Osteocyte (in vitro differentiated cells): Measurements from ENCODE around the gene DISC1. TPM values are rescaled to one million over a fixed set of nuclear protein-coding genes. Genes with fewer than 3 reads are reported as not detected.

Experiments
- DNase-seq: peaks from one replicate; pipeline ENCODE4 v3.0.0; 2021; ENCODE audit warnings: mixed read lengths; ENCODE audit not compliant: unreplicated experiment; ENCODE audit errors: extremely low spot score
- H3K27ac Mint-ChIP-seq: one replicate; pipeline ENCODE4 v1.8.0; 2021; ENCODE audit warnings: mild to moderate bottlenecking, mixed read lengths; ENCODE audit not compliant: unreplicated experiment
- H3K27me3 Mint-ChIP-seq: one replicate; pipeline ENCODE4 v1.8.0; 2021; ENCODE audit warnings: mixed read lengths; ENCODE audit not compliant: unreplicated experiment
- H3K36me3 Mint-ChIP-seq: one replicate; pipeline ENCODE4 v1.8.0; 2021; ENCODE audit warnings: mixed read lengths; ENCODE audit not compliant: unreplicated experiment
- H3K4me1 Mint-ChIP-seq: one replicate; pipeline ENCODE4 v1.8.0; 2021; ENCODE audit warnings: mixed read lengths; ENCODE audit not compliant: unreplicated experiment
- H3K4me3 Mint-ChIP-seq: one replicate; pipeline ENCODE4 v1.8.0; 2021; ENCODE audit warnings: mild to moderate bottlenecking, moderate library complexity, mixed read lengths; ENCODE audit not compliant: unreplicated experiment
- H3K9me3 Mint-ChIP-seq: one replicate; pipeline ENCODE4 v1.8.0; 2021; ENCODE audit warnings: mixed read lengths; ENCODE audit not compliant: unreplicated experiment
- total RNA-seq: library from RNA; stranded (reverse); gene quantifications from 2 replicates; pipeline ENCODE4 v1.2.1, GENCODE V29; 2021
- TF ChIP-seq, protein P1 (sequence below): fragments of 200-600 bp; sonication (generic); IDR thresholded peaks from 2 replicates; pipeline ENCODE4 v1.5.0; 2021; ENCODE audit warnings: antibody characterized with exemption, mild to moderate bottlenecking, moderate library complexity

Gene DISC1
- total RNA-seq, 1 donor from 2014 or later, result 15.6 TPM

DNA sequence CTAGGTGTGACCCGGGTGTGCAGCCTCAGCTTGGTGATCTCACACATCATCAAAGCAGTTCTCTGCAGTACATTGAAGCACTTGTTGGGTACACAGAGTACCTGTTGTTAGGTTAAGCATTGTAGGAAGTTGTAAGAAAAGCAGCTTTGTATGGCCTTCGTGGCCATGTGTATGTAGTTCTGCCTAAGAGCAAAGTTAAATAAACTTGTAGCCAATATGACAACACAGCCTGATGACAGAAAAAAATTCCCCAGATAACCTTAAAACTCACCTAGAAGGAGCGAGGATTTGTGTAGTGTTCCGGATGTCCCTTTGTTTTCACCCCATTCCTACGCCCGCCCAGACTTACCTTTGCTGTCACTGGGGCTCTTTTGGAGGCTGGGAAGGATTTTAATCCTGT lies 48.0 kb downstream of the DISC1 start:
- TF ChIP-seq, protein P1, sequence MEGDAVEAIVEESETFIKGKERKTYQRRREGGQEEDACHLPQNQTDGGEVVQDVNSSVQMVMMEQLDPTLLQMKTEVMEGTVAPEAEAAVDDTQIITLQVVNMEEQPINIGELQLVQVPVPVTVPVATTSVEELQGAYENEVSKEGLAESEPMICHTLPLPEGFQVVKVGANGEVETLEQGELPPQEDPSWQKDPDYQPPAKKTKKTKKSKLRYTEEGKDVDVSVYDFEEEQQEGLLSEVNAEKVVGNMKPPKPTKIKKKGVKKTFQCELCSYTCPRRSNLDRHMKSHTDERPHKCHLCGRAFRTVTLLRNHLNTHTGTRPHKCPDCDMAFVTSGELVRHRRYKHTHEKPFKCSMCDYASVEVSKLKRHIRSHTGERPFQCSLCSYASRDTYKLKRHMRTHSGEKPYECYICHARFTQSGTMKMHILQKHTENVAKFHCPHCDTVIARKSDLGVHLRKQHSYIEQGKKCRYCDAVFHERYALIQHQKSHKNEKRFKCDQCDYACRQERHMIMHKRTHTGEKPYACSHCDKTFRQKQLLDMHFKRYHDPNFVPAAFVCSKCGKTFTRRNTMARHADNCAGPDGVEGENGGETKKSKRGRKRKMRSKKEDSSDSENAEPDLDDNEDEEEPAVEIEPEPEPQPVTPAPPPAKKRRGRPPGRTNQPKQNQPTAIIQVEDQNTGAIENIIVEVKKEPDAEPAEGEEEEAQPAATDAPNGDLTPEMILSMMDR, result no peak
- peaks cover 22% of the 10 kb centered on the region for H3K36me3 Mint-ChIP-seq
- no peak overlapping the region for H3K4me3 Mint-ChIP-seq
- DNase-seq, result no peak
- peaks cover 13% of the 10 kb centered on the region for H3K9me3 Mint-ChIP-seq
- peaks cover 26% of the 10 kb centered on the region for H3K4me1 Mint-ChIP-seq
- no peaks in the 10 kb centered on the region for H3K27me3 Mint-ChIP-seq
- no peak overlapping the region for H3K27ac Mint-ChIP-seq

DNA sequence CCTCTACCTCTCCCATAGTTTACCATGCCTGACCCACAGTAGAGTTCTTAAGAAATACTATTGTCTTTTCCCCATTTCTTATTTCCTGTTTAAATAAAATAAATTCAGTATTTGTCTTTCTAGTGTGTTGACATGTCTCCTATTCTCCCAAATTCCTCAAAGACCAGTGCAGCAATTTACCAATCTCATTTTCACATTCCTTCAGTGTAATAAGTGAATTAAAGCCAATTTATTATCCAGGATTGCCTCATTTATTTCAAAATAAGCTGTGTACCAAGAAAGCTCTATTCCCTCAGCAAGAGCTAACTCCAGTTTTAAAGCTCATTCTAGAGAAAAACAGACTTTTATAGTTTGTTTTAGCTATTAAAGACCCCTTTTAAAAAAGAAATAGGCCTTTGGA lies 49.9 kb downstream of the DISC1 start:
- Mint-ChIP-seq H3K4me3 (no peak overlapping the region), H3K27me3 (no peaks in the 10 kb centered on the region), H3K27ac (peak overlapping the region; percentile 35), H3K36me3 (peaks cover 11% of the 10 kb centered on the region), H3K9me3 (no peaks in the 10 kb centered on the region), H3K4me1 (peaks cover 27% of the 10 kb centered on the region)
- no peak for DNase-seq
- TF ChIP-seq, protein P1, result no peak

DNA sequence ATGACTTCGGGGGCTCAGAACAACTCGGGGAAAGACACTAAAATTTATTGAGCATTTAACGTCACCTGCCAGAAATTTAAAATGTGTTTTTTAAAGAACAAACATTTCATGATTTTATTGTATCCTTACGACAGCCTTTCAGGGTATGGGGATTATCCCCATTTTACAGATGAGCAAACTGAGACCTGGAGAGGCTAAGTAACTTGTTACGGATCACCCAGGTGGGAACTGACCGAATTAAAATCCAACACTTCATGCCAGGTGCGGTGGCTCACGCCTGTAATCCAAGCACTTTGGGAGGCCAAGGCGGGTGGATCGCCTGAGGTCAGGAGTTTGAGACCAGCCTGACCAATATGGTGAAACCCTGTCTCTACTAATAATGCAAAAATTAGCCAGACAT lies 50.9 kb downstream of the DISC1 start:
- Mint-ChIP-seq H3K4me1 (peaks cover 27% of the 10 kb centered on the region), H3K36me3 (peaks cover 11% of the 10 kb centered on the region), H3K9me3 (no peaks in the 10 kb centered on the region), H3K27ac (no peak overlapping the region), H3K27me3 (no peaks in the 10 kb centered on the region), H3K4me3 (no peak overlapping the region)
- no peak for DNase-seq
- TF ChIP-seq, protein P1, result no peak

DNA sequence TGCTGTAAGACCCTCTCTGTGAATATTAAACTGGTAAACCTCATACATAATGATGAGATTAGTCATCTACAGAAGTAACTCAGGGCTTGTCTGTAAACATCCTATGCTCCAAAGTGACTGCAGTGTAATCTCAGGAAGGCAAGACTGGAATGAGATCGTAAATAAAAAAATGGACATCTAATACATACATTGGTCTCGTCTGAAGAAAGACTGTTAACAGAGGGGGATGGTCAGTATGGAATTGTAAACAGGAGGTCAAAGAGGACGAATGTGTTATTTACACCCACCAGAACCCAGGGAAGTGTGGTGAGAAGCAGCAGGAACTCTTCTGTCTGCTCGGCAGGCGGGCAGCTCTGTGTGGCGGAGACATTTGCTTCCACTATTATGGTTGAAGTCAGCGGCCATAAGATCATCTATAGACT lies 51.4 kb downstream of the DISC1 start:
- H3K36me3 Mint-ChIP-seq, result peaks cover 11% of the 10 kb centered on the region
- H3K27ac Mint-ChIP-seq, result no peak overlapping the region
- TF ChIP-seq, protein P1, result no peak
- no peak for DNase-seq
- H3K27me3 Mint-ChIP-seq, result no peaks in the 10 kb centered on the region
- no peaks in the 10 kb centered on the region for H3K9me3 Mint-ChIP-seq
- H3K4me1 Mint-ChIP-seq, result peaks cover 30% of the 10 kb centered on the region
- no peak overlapping the region for H3K4me3 Mint-ChIP-seq

DNA sequence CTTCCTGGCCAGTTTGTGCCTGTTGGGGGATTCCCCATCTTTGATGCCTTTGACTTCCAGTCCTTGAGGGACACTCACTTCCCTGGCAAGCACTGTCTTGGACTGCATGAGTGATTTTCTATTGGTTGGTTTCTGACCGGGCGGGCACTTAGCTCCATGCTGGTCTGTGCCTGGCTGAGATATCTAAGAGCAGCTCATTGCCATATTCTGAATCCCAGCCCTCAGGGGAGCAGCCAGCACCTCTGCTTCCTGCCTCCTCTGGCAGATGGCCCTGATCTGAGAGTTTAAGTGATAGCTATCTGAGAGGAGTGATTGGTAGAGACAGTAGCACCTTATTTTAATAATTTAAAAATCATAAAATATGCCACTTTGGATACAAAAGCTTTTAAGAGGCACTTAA lies 52.5 kb downstream of the DISC1 start:
- H3K27me3 Mint-ChIP-seq, result no peaks in the 10 kb centered on the region
- H3K27ac Mint-ChIP-seq, result no peak overlapping the region
- no peaks in the 10 kb centered on the region for H3K9me3 Mint-ChIP-seq
- H3K4me1 Mint-ChIP-seq, result peaks cover 36% of the 10 kb centered on the region
- TF ChIP-seq, protein P1, result no peak
- H3K36me3 Mint-ChIP-seq, result peaks cover 11% of the 10 kb centered on the region
- no peak overlapping the region for H3K4me3 Mint-ChIP-seq
- no peak for DNase-seq
